Mesothelial cell of epicardium (in vitro differentiated cells): ENCODE measurements around the gene PIGU. TPM values are rescaled to one million over a fixed set of nuclear protein-coding genes. Genes with fewer than 3 reads are reported as not detected.

ENCODE experiments used
- DNase-seq, 2 experiments: peaks; one replicate each; pipeline ENCODE4 v3.0.0; 2021; ENCODE audit warnings: low spot score in 2 of 2; ENCODE audit not compliant: unreplicated experiment in 2 of 2
- H3K27ac Mint-ChIP-seq: 2 replicates; pipeline ENCODE4 v1.8.0; 2021; ENCODE audit warnings: mixed read lengths
- H3K27me3 Mint-ChIP-seq: 2 replicates; pipeline ENCODE4 v1.8.0; 2021; ENCODE audit warnings: low read depth, mixed read lengths
- H3K36me3 Mint-ChIP-seq: 2 replicates; pipeline ENCODE4 v1.8.0; 2021; ENCODE audit warnings: mixed read lengths
- H3K4me1 Mint-ChIP-seq: 2 replicates; pipeline ENCODE4 v1.8.0; 2021; ENCODE audit warnings: mixed read lengths
- H3K4me3 Mint-ChIP-seq: 2 replicates; pipeline ENCODE4 v1.8.0; 2021; ENCODE audit warnings: mild to moderate bottlenecking, moderate library complexity, mixed read lengths
- H3K9me3 Mint-ChIP-seq: 2 replicates; pipeline ENCODE4 v1.8.0; 2021; ENCODE audit warnings: mixed read lengths
- CTCF ChIP-seq: fragments of 200-600 bp; sonication (generic); IDR thresholded peaks from one replicate; pipeline ENCODE4 v1.5.0; 2021; ENCODE audit warnings: antibody characterized with exemption; ENCODE audit not compliant: unreplicated experiment
- total RNA-seq: library from RNA; stranded (reverse); gene quantifications from 3 replicates; pipeline ENCODE4 v1.2.1, GENCODE V29; 2021

Gene PIGU
- total RNA-seq, 1 donor from 2014 or later = 32.6 TPM

- H3K36me3 Mint-ChIP-seq = no peaks in the 10 kb centered on the region
- no peaks in the 10 kb centered on the region for H3K9me3 Mint-ChIP-seq
- no peak for TF ChIP-seq CTCF
- no peak overlapping the region for H3K4me3 Mint-ChIP-seq
- no peak for DNase-seq
- no peaks in the 10 kb centered on the region for H3K27me3 Mint-ChIP-seq
- peaks cover 20% of the 10 kb centered on the region for H3K4me1 Mint-ChIP-seq
- H3K27ac Mint-ChIP-seq = no peak overlapping the region
Measured at GRCh38 chr20:34553366-34553867, 123.5 kb downstream of the PIGU start.

- Mint-ChIP-seq H3K27ac (no peak overlapping the region), H3K36me3 (no peaks in the 10 kb centered on the region), H3K4me3 (no peak overlapping the region)
Measured at GRCh38 chr20:34552569-34552968, 124.3 kb downstream of the PIGU start.

GRCh38 chr20:34549929-34550305 lies 127.0 kb downstream of the PIGU start:
- H3K4me3 Mint-ChIP-seq = no peak overlapping the region
- H3K4me1 Mint-ChIP-seq = peaks cover 9% of the 10 kb centered on the region
- H3K27ac Mint-ChIP-seq = no peak overlapping the region
- no peaks in the 10 kb centered on the region for H3K36me3 Mint-ChIP-seq
- no peaks in the 10 kb centered on the region for H3K9me3 Mint-ChIP-seq
- no peak for TF ChIP-seq CTCF
- no peak for DNase-seq
- no peaks in the 10 kb centered on the region for H3K27me3 Mint-ChIP-seq

More at GRCh38 chr20:34552569-34552968, 124.3 kb downstream of the PIGU start:
- Mint-ChIP-seq H3K27me3 (no peaks in the 10 kb centered on the region), H3K4me1 (peaks cover 13% of the 10 kb centered on the region), H3K9me3 (no peaks in the 10 kb centered on the region)
- no peak for DNase-seq
- TF ChIP-seq CTCF = no peak

- H3K27me3 Mint-ChIP-seq = no peaks in the 10 kb centered on the region
- DNase-seq = no peak
- H3K9me3 Mint-ChIP-seq = no peaks in the 10 kb centered on the region
- no peak overlapping the region for H3K4me3 Mint-ChIP-seq
- TF ChIP-seq CTCF = no peak
- peaks cover 13% of the 10 kb centered on the region for H3K4me1 Mint-ChIP-seq
- no peaks in the 10 kb centered on the region for H3K36me3 Mint-ChIP-seq
- H3K27ac Mint-ChIP-seq = no peak overlapping the region
Measured at GRCh38 chr20:34549291-34549928, 127.5 kb downstream of the PIGU start.

- Mint-ChIP-seq H3K27me3 (no peaks in the 10 kb centered on the region), H3K36me3 (no peaks in the 10 kb centered on the region), H3K4me1 (peaks cover 23% of the 10 kb centered on the region), H3K4me3 (no peak overlapping the region), H3K9me3 (no peaks in the 10 kb centered on the region), H3K27ac (no peak overlapping the region)
- no peak for TF ChIP-seq CTCF
- DNase-seq = no peak
Measured at GRCh38 chr20:34547844-34548613, 128.9 kb downstream of the PIGU start.
